WI38 (cell line): ENCODE measurements around the gene RBMS1.

Experiments used
- H3K4me3 ChIP-seq: 2 replicates; pipeline ENCODE4 v1.5.1; 2011; ENCODE audit warnings: low read depth, mild to moderate bottlenecking, control low read depth, low read length
- TF ChIP-seq, protein P1 (sequence below): IDR thresholded peaks from 2 replicates; pipeline ENCODE4 v1.5.1; 2012; ENCODE audit warnings: low read depth, mild to moderate bottlenecking, control low read depth, low read length

The RBMS1 gene

GRCh38 chr2:160338901-160339685 lies 154.5 kb downstream of the RBMS1 start:
- TF ChIP-seq, protein P1, sequence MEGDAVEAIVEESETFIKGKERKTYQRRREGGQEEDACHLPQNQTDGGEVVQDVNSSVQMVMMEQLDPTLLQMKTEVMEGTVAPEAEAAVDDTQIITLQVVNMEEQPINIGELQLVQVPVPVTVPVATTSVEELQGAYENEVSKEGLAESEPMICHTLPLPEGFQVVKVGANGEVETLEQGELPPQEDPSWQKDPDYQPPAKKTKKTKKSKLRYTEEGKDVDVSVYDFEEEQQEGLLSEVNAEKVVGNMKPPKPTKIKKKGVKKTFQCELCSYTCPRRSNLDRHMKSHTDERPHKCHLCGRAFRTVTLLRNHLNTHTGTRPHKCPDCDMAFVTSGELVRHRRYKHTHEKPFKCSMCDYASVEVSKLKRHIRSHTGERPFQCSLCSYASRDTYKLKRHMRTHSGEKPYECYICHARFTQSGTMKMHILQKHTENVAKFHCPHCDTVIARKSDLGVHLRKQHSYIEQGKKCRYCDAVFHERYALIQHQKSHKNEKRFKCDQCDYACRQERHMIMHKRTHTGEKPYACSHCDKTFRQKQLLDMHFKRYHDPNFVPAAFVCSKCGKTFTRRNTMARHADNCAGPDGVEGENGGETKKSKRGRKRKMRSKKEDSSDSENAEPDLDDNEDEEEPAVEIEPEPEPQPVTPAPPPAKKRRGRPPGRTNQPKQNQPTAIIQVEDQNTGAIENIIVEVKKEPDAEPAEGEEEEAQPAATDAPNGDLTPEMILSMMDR = no peak

GRCh38 chr2:160337728-160338127 lies 155.9 kb downstream of the RBMS1 start:
- H3K4me3 ChIP-seq = no peak overlapping the region
- TF ChIP-seq, protein P1 = no peak

More at GRCh38 chr2:160338901-160339685, 154.5 kb downstream of the RBMS1 start:
- H3K4me3 ChIP-seq = no peak overlapping the region

GRCh38 chr2:160336635-160337034 lies 157.0 kb downstream of the RBMS1 start:
- H3K4me3 ChIP-seq = no peak overlapping the region
- TF ChIP-seq, protein P1 = no peak

GRCh38 chr2:160336105-160336504 lies 157.5 kb downstream of the RBMS1 start:
- TF ChIP-seq, protein P1 = no peak
- H3K4me3 ChIP-seq = no peak overlapping the region

GRCh38 chr2:160335441-160335840 lies 158.2 kb downstream of the RBMS1 start:
- H3K4me3 ChIP-seq = no peak overlapping the region
- TF ChIP-seq, protein P1 = no peak

- H3K4me3 ChIP-seq = no peak overlapping the region
- TF ChIP-seq, protein P1 = no peak
Measured at GRCh38 chr2:160334028-160334741, 159.4 kb downstream of the RBMS1 start.

DNA sequence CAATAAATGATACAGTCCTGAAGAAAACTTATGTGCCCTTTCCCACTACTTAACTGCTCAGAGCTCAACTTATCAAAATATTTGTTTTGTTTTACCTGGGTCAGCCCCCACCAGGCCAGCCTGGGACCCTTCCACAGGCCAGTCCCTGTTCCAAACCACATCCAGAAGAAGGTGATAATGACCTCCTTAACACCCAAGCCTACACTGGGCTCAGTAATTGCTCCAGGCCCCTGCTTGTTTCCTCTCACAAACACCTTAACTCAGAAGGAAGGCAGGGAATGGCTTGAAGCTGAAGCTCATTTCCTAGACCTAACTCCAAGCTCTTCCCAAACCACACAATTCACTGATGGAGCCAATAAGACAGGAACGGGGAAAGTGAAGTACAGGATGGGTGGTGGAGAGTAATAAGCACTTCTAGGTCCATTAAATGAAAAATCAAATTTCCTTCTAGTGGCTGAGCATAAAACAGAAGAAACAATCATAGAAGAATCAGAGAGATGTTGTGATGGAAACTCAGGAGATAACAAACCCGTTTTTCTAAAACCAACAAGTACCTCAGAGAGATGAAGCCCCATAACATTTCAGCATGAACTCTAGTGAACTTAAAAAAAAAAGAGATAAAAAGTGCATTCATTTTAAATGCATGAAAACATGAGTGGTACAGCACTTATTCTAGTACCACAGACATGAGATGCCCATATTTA lies 160.1 kb downstream of the RBMS1 start:
- no peak overlapping the region for H3K4me3 ChIP-seq
- TF ChIP-seq, protein P1 = no peak
